H9 (cell line): ENCODE results near the gene ADCY1. TPM values are rescaled to one million over a fixed set of nuclear protein-coding genes. Genes with fewer than 3 reads are reported as not detected.
A peak's percentile ranks its signal among the peaks of the same experiment; 100 is the strongest.

ENCODE experiments used
- DNase-seq: peaks from one replicate; pipeline ENCODE4 v3.0.0-alpha.2; 2017
- H2AFZ ChIP-seq: one replicate; pipeline ENCODE4 v1.6.1; 2013; ENCODE audit warnings: mild to moderate bottlenecking, low read length, control low read depth, moderate library complexity
- H2AK5ac ChIP-seq: 2 replicates; pipeline ENCODE4 v1.6.1; 2013; ENCODE audit warnings: low read length, control low read depth, mixed read lengths; ENCODE audit not compliant: insufficient read length
- H2BK120ac ChIP-seq: one replicate; pipeline ENCODE4 v1.6.1; 2013; ENCODE audit warnings: low read depth, mild to moderate bottlenecking, low read length, control low read depth, inconsistent platforms; ENCODE audit not compliant: poor library complexity, severe bottlenecking
- H2BK12ac ChIP-seq: 2 replicates; pipeline ENCODE4 v1.6.1; 2013; ENCODE audit warnings: low read length, control low read depth, mixed read lengths, low read depth; ENCODE audit not compliant: insufficient read length
- H2BK15ac ChIP-seq: 2 replicates; pipeline ENCODE4 v1.6.1; 2013; ENCODE audit warnings: low read depth, low read length, control low read depth
- H2BK20ac ChIP-seq: one replicate; pipeline ENCODE4 v1.6.1; 2013; ENCODE audit warnings: low read depth, mild to moderate bottlenecking, low read length, control low read depth, inconsistent platforms; ENCODE audit not compliant: poor library complexity, severe bottlenecking
- H2BK5ac ChIP-seq: 2 replicates; pipeline ENCODE4 v1.6.1; 2013; ENCODE audit warnings: low read length, control low read depth, mixed read lengths; ENCODE audit not compliant: insufficient read length
- H3K14ac ChIP-seq: 2 replicates; pipeline ENCODE4 v1.6.1; 2013; ENCODE audit warnings: low read length, control low read depth; ENCODE audit not compliant: insufficient read depth
- H3K18ac ChIP-seq: 2 replicates; pipeline ENCODE4 v1.6.1; 2013; ENCODE audit warnings: low read depth, mild to moderate bottlenecking, mixed read lengths, low read length, control low read depth; ENCODE audit not compliant: insufficient read length
- H3K23ac ChIP-seq: 2 replicates; pipeline ENCODE4 v1.6.1; 2013; ENCODE audit warnings: low read length, control low read depth, mixed read lengths, low read depth; ENCODE audit not compliant: insufficient read length
- H3K23me2 ChIP-seq: 2 replicates; pipeline ENCODE4 v1.6.1; 2013; ENCODE audit warnings: low read depth, mild to moderate bottlenecking, mixed read lengths, low read length, control low read depth; ENCODE audit not compliant: insufficient read length, poor library complexity, severe bottlenecking
- H3K27ac ChIP-seq: 2 replicates; pipeline ENCODE4 v1.5.1; 2013; ENCODE audit warnings: low read length, control low read depth, mixed read lengths, low read depth; ENCODE audit not compliant: insufficient read length
- H3K27me3 ChIP-seq: 2 replicates; pipeline ENCODE4 v1.6.1; 2013; ENCODE audit warnings: low read length, control low read depth, inconsistent platforms; ENCODE audit not compliant: insufficient read depth
- H3K4ac ChIP-seq: 2 replicates; pipeline ENCODE4 v1.6.1; 2013; ENCODE audit warnings: low read depth, mild to moderate bottlenecking, control low read depth, inconsistent platforms, low read length, moderate library complexity
- H3K4me1 ChIP-seq: 2 replicates; pipeline ENCODE4 v1.6.1; 2013; ENCODE audit warnings: low read length, control low read depth, inconsistent platforms; ENCODE audit not compliant: insufficient read depth
- H3K4me2 ChIP-seq: 2 replicates; pipeline ENCODE4 v1.6.1; 2013; ENCODE audit warnings: low read length, control low read depth, mixed read lengths; ENCODE audit not compliant: insufficient read length, insufficient read depth
- H3K56ac ChIP-seq: 2 replicates; pipeline ENCODE4 v1.6.1; 2013; ENCODE audit warnings: low read depth, mild to moderate bottlenecking, mixed read lengths, low read length, control low read depth; ENCODE audit not compliant: insufficient read length
- H3K79me1 ChIP-seq: 2 replicates; pipeline ENCODE4 v1.6.1; 2013; ENCODE audit warnings: low read depth, mild to moderate bottlenecking, moderate library complexity, low read length, control low read depth, inconsistent platforms; ENCODE audit not compliant: insufficient read depth, poor library complexity, severe bottlenecking
- H3K79me2 ChIP-seq: 2 replicates; pipeline ENCODE4 v1.6.1; 2013; ENCODE audit warnings: low read length, control low read depth, inconsistent platforms; ENCODE audit not compliant: insufficient read depth
- H3K9ac ChIP-seq: 2 replicates; pipeline ENCODE4 v1.6.1; 2013; ENCODE audit warnings: low read length, control low read depth, mixed read lengths; ENCODE audit not compliant: insufficient read length; ENCODE audit errors: extremely low read depth
- H3K9me3 ChIP-seq: one replicate; pipeline ENCODE4 v1.6.1; 2013; ENCODE audit warnings: low read depth, low read length, inconsistent platforms; ENCODE audit not compliant: control insufficient read depth
- H3T11ph ChIP-seq: one replicate; pipeline ENCODE4 v1.6.1; 2013; ENCODE audit warnings: mild to moderate bottlenecking, low read length, control low read depth, inconsistent platforms
- H4K20me1 ChIP-seq: one replicate; pipeline ENCODE4 v1.6.1; 2013; ENCODE audit not compliant: control insufficient read depth, insufficient read length, insufficient read depth
- H4K5ac ChIP-seq: 2 replicates; pipeline ENCODE4 v1.6.1; 2013; ENCODE audit warnings: low read depth, mild to moderate bottlenecking, mixed read lengths, low read length, control low read depth; ENCODE audit not compliant: insufficient read length
- H4K8ac ChIP-seq: replicated peaks from 2 replicates; pipeline ENCODE4 v1.6.1; 2013; ENCODE audit warnings: low read length, control low read depth, mixed read lengths, low read depth; ENCODE audit not compliant: insufficient read length
- H4K91ac ChIP-seq: 2 replicates; pipeline ENCODE4 v1.6.1; 2013; ENCODE audit warnings: low read depth, mild to moderate bottlenecking, moderate library complexity, mixed read lengths, low read length, control low read depth; ENCODE audit not compliant: insufficient read length
- H3K27ac Mint-ChIP-seq, 3 experiments: 2 replicates in 2 of 3; 3 replicates in 1 of 3; pipeline ENCODE4 v1.8.0; 2020 to 2021; ENCODE audit warnings: mixed read lengths in 3 of 3, mild to moderate bottlenecking in 1 of 3, moderate library complexity in 1 of 3
- H3K27me3 Mint-ChIP-seq: 2 replicates; pipeline ENCODE4 v1.8.0; 2021; ENCODE audit warnings: low read depth, mild to moderate bottlenecking, moderate library complexity, mixed read lengths
- H3K36me3 Mint-ChIP-seq, 3 experiments: 2 replicates in 2 of 3; 3 replicates in 1 of 3; pipeline ENCODE4 v1.8.0; 2020 to 2021; ENCODE audit warnings: low read depth in 3 of 3, mixed read lengths in 3 of 3; ENCODE audit not compliant: insufficient read depth in 1 of 3
- H3K4me1 Mint-ChIP-seq, 2 experiments: 2 replicates each; pipeline ENCODE4 v1.8.0; 2020; ENCODE audit warnings: mixed read lengths in 2 of 2
- H3K4me3 Mint-ChIP-seq, 2 experiments: 2 replicates in 1 of 2; 3 replicates in 1 of 2; pipeline ENCODE4 v1.8.0; 2020 to 2021; ENCODE audit warnings: mild to moderate bottlenecking in 2 of 2, mixed read lengths in 2 of 2, moderate library complexity in 1 of 2
- H3K9me3 Mint-ChIP-seq, 2 experiments: 2 replicates in 1 of 2; 3 replicates in 1 of 2; pipeline ENCODE4 v1.8.0; 2020; ENCODE audit warnings: mild to moderate bottlenecking in 2 of 2, mixed read lengths in 2 of 2, moderate library complexity in 1 of 2
- WGBS: extraction: QIAGEN DNeasy Blood & Tissue Kit; methylation state at CpG from one replicate; pipeline ENCODE4 v1.1.7; 2013; ENCODE audit warnings: missing lambda C conversion rate, low lambda C conversion rate, mixed read lengths; ENCODE audit not compliant: insufficient read length; ENCODE audit errors: extremely low coverage; 5-methylcytosine and 5-hydroxymethylcytosine counted together
- total RNA-seq: library from RNA; stranded (reverse); gene quantifications from 2 replicates; pipeline ENCODE4 v1.2.1, GENCODE V29; 2021
- TF ChIP-seq, protein P1 (sequence below): fragments of 200-600 bp; sonication (generic); conservative IDR thresholded peaks from 3 replicates; pipeline ENCODE4 v1.8.0; 2021; ENCODE audit warnings: antibody characterized with exemption, mild to moderate bottlenecking

The ADCY1 gene
- total RNA-seq, 1 experiment from 2014 or later = 21.6 TPM

DNA sequence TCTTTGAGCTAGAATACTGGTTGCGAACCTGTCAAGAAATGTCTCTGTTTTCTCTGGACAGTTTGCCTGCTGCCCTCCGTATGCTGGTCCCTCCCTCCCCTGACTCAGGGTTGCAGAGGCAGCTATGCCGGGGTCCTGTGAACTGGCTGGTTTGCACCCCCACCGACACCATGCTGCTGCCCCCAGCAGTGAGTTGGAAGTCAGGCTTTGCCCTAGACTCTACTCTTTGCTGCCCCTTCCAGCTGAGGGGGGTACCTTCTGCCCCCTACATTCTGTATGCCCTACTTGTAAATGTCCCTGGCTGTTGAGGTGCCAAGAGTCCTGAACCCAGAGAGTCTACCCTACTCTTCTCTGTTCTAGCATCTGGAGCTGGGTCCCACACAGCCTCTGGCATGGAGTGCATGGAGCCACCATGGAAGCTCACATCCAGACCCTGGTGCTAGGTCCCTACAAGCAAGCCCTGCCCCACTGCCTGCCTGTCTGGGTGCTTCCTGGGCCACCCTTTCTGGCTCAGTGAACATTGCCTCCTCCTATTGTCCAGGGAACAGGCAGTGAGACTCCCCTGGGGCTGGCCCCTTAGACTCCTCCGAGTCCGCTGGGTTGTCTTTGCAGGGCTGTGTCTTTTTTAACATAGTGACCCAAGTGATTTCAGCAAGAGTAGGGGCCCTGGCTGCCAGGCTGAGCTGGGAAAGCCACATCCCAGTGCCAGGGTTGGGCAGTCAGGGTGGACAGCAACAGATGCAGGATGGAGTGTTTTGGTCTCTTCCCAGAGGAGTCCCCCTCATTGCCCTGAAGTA is 138.9 kb downstream of the ADCY1 start:
- Histone ChIP-seq H2BK15ac (no peak overlapping the region), H4K20me1 (no peaks in the 10 kb centered on the region), H3K18ac (no peak overlapping the region), H3K79me1 (no peaks in the 10 kb centered on the region), H2BK120ac (no peak overlapping the region), H3K23me2 (no peaks in the 10 kb centered on the region), H3K23ac (no peak overlapping the region), H3K56ac (no peak overlapping the region), H3T11ph (no peak overlapping the region), H2BK12ac (no peak overlapping the region), H3K4ac (no peak overlapping the region), H2BK20ac (no peak overlapping the region), H2AK5ac (no peak overlapping the region), H2AFZ (no peak overlapping the region), H4K5ac (no peak overlapping the region), H3K27me3 (no peaks in the 10 kb centered on the region), H4K91ac (no peak overlapping the region), H3K79me2 (no peaks in the 10 kb centered on the region), H2BK5ac (no peak overlapping the region), H3K9ac (no peak overlapping the region), H3K27ac (no peak overlapping the region), H3K14ac (no peak overlapping the region), H3K9me3 (no peaks in the 10 kb centered on the region), H3K4me2 (no peak overlapping the region), H3K4me1 (no peaks in the 10 kb centered on the region), H4K8ac (no peak overlapping the region)
- no CpG with 5 or more reads among the region's 6 CpGs for WGBS
- DNase-seq = peak; percentile 19
- Mint-ChIP-seq H3K27ac (peak overlapping the region in 1 of 3 experiments; percentile 27; a peak in 1 of 7 replicates), H3K9me3 (no peaks in the 10 kb centered on the region), H3K4me1 (no peaks in the 10 kb centered on the region), H3K36me3 (peaks cover 3 to 7% (median 4%) of the 10 kb centered on the region in 3 experiments; a peak in 3 of 7 replicates), H3K4me3 (no peak overlapping the region), H3K27me3 (no peaks in the 10 kb centered on the region)
- TF ChIP-seq, protein P1, sequence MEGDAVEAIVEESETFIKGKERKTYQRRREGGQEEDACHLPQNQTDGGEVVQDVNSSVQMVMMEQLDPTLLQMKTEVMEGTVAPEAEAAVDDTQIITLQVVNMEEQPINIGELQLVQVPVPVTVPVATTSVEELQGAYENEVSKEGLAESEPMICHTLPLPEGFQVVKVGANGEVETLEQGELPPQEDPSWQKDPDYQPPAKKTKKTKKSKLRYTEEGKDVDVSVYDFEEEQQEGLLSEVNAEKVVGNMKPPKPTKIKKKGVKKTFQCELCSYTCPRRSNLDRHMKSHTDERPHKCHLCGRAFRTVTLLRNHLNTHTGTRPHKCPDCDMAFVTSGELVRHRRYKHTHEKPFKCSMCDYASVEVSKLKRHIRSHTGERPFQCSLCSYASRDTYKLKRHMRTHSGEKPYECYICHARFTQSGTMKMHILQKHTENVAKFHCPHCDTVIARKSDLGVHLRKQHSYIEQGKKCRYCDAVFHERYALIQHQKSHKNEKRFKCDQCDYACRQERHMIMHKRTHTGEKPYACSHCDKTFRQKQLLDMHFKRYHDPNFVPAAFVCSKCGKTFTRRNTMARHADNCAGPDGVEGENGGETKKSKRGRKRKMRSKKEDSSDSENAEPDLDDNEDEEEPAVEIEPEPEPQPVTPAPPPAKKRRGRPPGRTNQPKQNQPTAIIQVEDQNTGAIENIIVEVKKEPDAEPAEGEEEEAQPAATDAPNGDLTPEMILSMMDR = no peak
